B cell (primary cell): ENCODE results near the gene SORD. TPM values are rescaled to one million over a fixed set of nuclear protein-coding genes. Genes with fewer than 3 reads are reported as not detected.
A peak's percentile ranks its signal among the peaks of the same experiment; 100 is the strongest.
"Not testable (repeated sequence)": the region's sequence is repeated elsewhere in the genome, so short reads cannot be mapped to it uniquely, and the experiment has no call there.

Source experiments
- ATAC-seq: fragments of 200-7000 bp; cut with Tn5 transposase; one replicate; pipeline ENCODE4 v1.10.0; 2021; ENCODE audit warnings: low read depth, mild to moderate bottlenecking, moderate number of reproducible peaks, moderate library complexity
- CTCF ChIA-PET: fragments of 350-600 bp; sonication (Branson Sonifier 250); formaldehyde crosslinking; loops from one replicate; lab custom pipeline; 2021; ENCODE audit warnings: antibody characterized with exemption, inconsistent platforms; lab: Charles Lee
- POLR2A ChIA-PET: fragments of 350-600 bp; sonication (Branson Sonifier 250); formaldehyde crosslinking; loops from one replicate; lab custom pipeline; 2021; ENCODE audit warnings: antibody characterized with exemption; lab: Charles Lee
- DNase-seq: peaks from one replicate; pipeline ENCODE4 v3.0.0; 2013
- H2AFZ ChIP-seq: 2 replicates; pipeline ENCODE4 v1.6.1; 2012; ENCODE audit warnings: mild to moderate bottlenecking, low read depth, low read length; ENCODE audit not compliant: insufficient read depth, poor library complexity, severe bottlenecking
- H3K27ac ChIP-seq, 2 donors: 1 replicate in 1 of 2; 2 replicates in 1 of 2; pipeline ENCODE4 v1.5.1; 2012 to 2013; ENCODE audit warnings: low read length in 2 of 2, mild to moderate bottlenecking in 2 of 2, moderate library complexity in 1 of 2
- H3K27me3 ChIP-seq, 4 experiments: fragments of 200-600 bp in 1 of 4; sonication (generic) in 1 of 4; replicated peaks in 1 of 4; 1 replicate in 2 of 4; 2 replicates in 2 of 4; pipeline versions ENCODE4 v1.6.1 to v1.7.0; 2013 to 2016; ENCODE audit warnings: low read length in 3 of 4, mild to moderate bottlenecking in 2 of 4, mixed read lengths in 1 of 4, moderate library complexity in 1 of 4; ENCODE audit not compliant: insufficient read depth in 4 of 4, control insufficient read depth in 3 of 4; ENCODE audit errors: control extremely low read depth in 1 of 4
- H3K36me3 ChIP-seq, 2 experiments: replicated peaks in 1 of 2; 1 replicate in 1 of 2; 2 replicates in 1 of 2; pipeline versions ENCODE4 v1.6.1 to v1.7.1; 2013; ENCODE audit warnings: low read length in 1 of 2; ENCODE audit not compliant: insufficient read depth in 2 of 2, control insufficient read depth in 1 of 2; ENCODE audit errors: control extremely low read depth in 1 of 2, extremely low read depth in 1 of 2
- H3K4me1 ChIP-seq, 2 donors: fragments of 200-600 bp in 1 of 2; sonication (generic) in 1 of 2; 1 replicate in 1 of 2; 2 replicates in 1 of 2; pipeline versions ENCODE4 v1.5.1 to v1.6.1; 2013 to 2017; ENCODE audit warnings: low read length in 2 of 2; ENCODE audit not compliant: control insufficient read depth in 2 of 2, insufficient read depth in 2 of 2
- H3K4me2 ChIP-seq: replicated peaks from 2 replicates; pipeline ENCODE3; 2012; ENCODE audit warnings: mild to moderate bottlenecking, low read depth, low read length; ENCODE audit not compliant: poor library complexity, severe bottlenecking
- H3K4me3 ChIP-seq, 5 experiments: fragments of 200-600 bp in 1 of 5; sonication (generic) in 1 of 5; 1 replicate in 3 of 5; 2 replicates in 2 of 5; pipeline versions ENCODE4 v1.5.1 to v1.7.0; 2011 to 2016; ENCODE audit warnings: low read length in 4 of 5, mild to moderate bottlenecking in 4 of 5, low read depth in 2 of 5, control low read depth in 1 of 5, moderate library complexity in 1 of 5; ENCODE audit not compliant: insufficient read depth in 1 of 5; ENCODE audit errors: control extremely low read depth in 1 of 5, extremely low read depth in 1 of 5
- H3K79me2 ChIP-seq: fragments of 200-600 bp; sonication (generic); one replicate; pipeline ENCODE4 v1.6.0; 2016; ENCODE audit warnings: low read length; ENCODE audit not compliant: control insufficient read depth, insufficient read depth
- H3K9ac ChIP-seq: fragments of 200-600 bp; sonication (generic); 2 replicates; pipeline ENCODE4 v1.6.1; 2017; ENCODE audit warnings: mild to moderate bottlenecking, low read length, moderate library complexity
- H3K9me3 ChIP-seq, 3 donors: one replicate each; pipeline versions ENCODE4 v1.6.1 to v1.7.1; 2013; ENCODE audit warnings: low read length in 2 of 3; ENCODE audit not compliant: control insufficient read depth in 2 of 3, insufficient read depth in 1 of 3; ENCODE audit errors: control extremely low read depth in 1 of 3
- H4K20me1 ChIP-seq: 2 replicates; pipeline ENCODE4 v1.6.0; 2012; ENCODE audit warnings: mild to moderate bottlenecking, low read length; ENCODE audit not compliant: insufficient read depth, control insufficient read depth, poor library complexity, severe bottlenecking
- H3K27ac Mint-ChIP-seq: one replicate; pipeline ENCODE4 v1.8.0; 2021; ENCODE audit warnings: mixed read lengths
- H3K27me3 Mint-ChIP-seq: one replicate; pipeline ENCODE4 v1.8.0; 2021; ENCODE audit warnings: mixed read lengths
- H3K4me1 Mint-ChIP-seq: one replicate; pipeline ENCODE4 v1.8.0; 2021; ENCODE audit warnings: mixed read lengths
- H3K4me3 Mint-ChIP-seq: one replicate; pipeline ENCODE4 v1.8.0; 2021; ENCODE audit warnings: mixed read lengths
- H3K9me3 Mint-ChIP-seq: one replicate; pipeline ENCODE4 v1.8.0; 2022; ENCODE audit warnings: mixed read lengths; ENCODE audit not compliant: insufficient read depth
- EZH2 ChIP-seq: IDR thresholded peaks from 2 replicates; pipeline ENCODE4 v1.6.1; 2012; ENCODE audit warnings: borderline replicate concordance, low read depth, mild to moderate bottlenecking, moderate library complexity, low read length; ENCODE audit not compliant: insufficient read depth, poor library complexity, severe bottlenecking
- WGBS: methylation state at CpG from one replicate; pipeline ENCODE4 v1.1.5; 2013; ENCODE audit warnings: missing lambda C conversion rate; ENCODE audit not compliant: insufficient coverage; 5-methylcytosine and 5-hydroxymethylcytosine counted together
- intact Hi-C: fragments of 100-400 bp; cut with micrococcal nuclease; formaldehyde crosslinking; loops from one replicate; pipeline ENCODE4 v1.10.0; 2022
- polyA plus RNA-seq: library from polyadenylated mRNA; depleted of rRNA; stranded (reverse); fragments of >200 nt; gene quantifications from 2 replicates; pipeline ENCODE4 v1.2.3, GENCODE V29; 2012
- total RNA-seq, 2 donors: library from RNA; stranded (reverse); fragments of 120-200 nt in 1 of 2; gene quantifications; 1 replicate in 1 of 2; 2 replicates in 1 of 2; pipeline versions ENCODE4 v1.2.3 to v1.2.4, GENCODE V29; 2013 to 2022
- TF ChIP-seq, protein P1 (sequence below): fragments of 200-600 bp; IDR thresholded peaks from one replicate; pipeline ENCODE4 v1.8.0; 2022; ENCODE audit warnings: antibody characterized with exemption, mild to moderate bottlenecking

The SORD gene
- total and polyA plus RNA-seq, 2 donors (not counting 1 experiment from before 2014, with no cell fraction given) = 22.2 to 25.8 TPM

- POLR2A ChIA-PET = interaction anchor here (0.7 to 1.6 kb wide), 6 partner anchors 25 to 539 kb away, joined by 3 to 10 read pairs (median 4); partner anchors contain the start of genes BLOC1S6 and SORD
- not testable (repeated sequence) for H3K36me3 ChIP-seq, H3K79me2 ChIP-seq, H3K27me3 Mint-ChIP-seq, H4K20me1 ChIP-seq, H3K27me3 ChIP-seq, H3K9me3 ChIP-seq, DNase-seq, H3K9me3 Mint-ChIP-seq
- ATAC-seq = peak; percentile 50
- Mint-ChIP-seq H3K4me1 (peaks cover 34% of the 10 kb centered on the region), H3K4me3 (peak overlapping the region; percentile 80), H3K27ac (peak overlapping the region; percentile 97)
- Histone ChIP-seq H3K27ac (peak overlapping the region; percentile 92 to 95), H2AFZ (peak overlapping the region; percentile 55), H3K4me1 (peaks cover 37 to 42% of the 10 kb centered on the region in 2 donors), H3K4me3 (peak overlapping the region; percentile 14 to 62 (median 44)), H3K4me2 (peak overlapping the region; percentile 64), H3K9ac (peak overlapping the region; percentile 68)
- 29% methylated on average over 1 of the region's 4 CpGs for WGBS
- intact Hi-C loops = loop anchor here (2.0 kb wide), 1 partner anchor 150 kb away; no protein-coding TSS in a partner anchor
- CTCF ChIA-PET = interaction anchor here (0.8 to 3.7 kb wide), 9 partner anchors 12 to 115 kb away, joined by 3 to 52 read pairs (median 3); no protein-coding TSS in a partner anchor
Measured at GRCh38 chr15:45048449-45048793, 25.4 kb downstream of the SORD start.

GRCh38 chr15:45048794-45049631 is 26.0 kb downstream of the SORD start:
- Mint-ChIP-seq H3K4me3 (peak overlapping the region; percentile 80), H3K9me3 (no peaks in the 10 kb centered on the region), H3K27me3 (no peaks in the 10 kb centered on the region), H3K4me1 (peaks cover 34% of the 10 kb centered on the region), H3K27ac (peak overlapping the region; percentile 97)
- 49% methylated on average over 4 of the region's 7 CpGs for WGBS
- no peaks in the 10 kb centered on the region for H3K36me3 ChIP-seq
- H3K9me3 ChIP-seq = peaks cover 0 to 7% (median 0%) of the 10 kb centered on the region in 3 donors
- DNase-seq (peak; percentile 90), ATAC-seq (peak; percentile 86)
- intact Hi-C loops = loop anchor here (2.0 kb wide), 1 partner anchor 150 kb away; no protein-coding TSS in a partner anchor
- ChIA-PET CTCF (interaction anchor here (0.8 to 3.7 kb wide), 9 partner anchors 12 to 115 kb away, joined by 3 to 52 read pairs (median 3); no protein-coding TSS in a partner anchor), POLR2A (interaction anchor here (0.7 to 1.6 kb wide), 6 partner anchors 26 to 538 kb away, joined by 3 to 10 read pairs (median 4); partner anchors contain the start of genes BLOC1S6 and SORD)
- H3K27me3 ChIP-seq = no peaks in the 10 kb centered on the region
- H2AFZ ChIP-seq = peak overlapping the region; percentile 55
- H3K9ac ChIP-seq = peak overlapping the region; percentile 68
- H3K79me2 ChIP-seq = no peaks in the 10 kb centered on the region
- H3K4me1 ChIP-seq = peaks cover 37 to 42% of the 10 kb centered on the region in 2 donors
- peak overlapping the region; percentile 92 to 95 for H3K27ac ChIP-seq
- peak overlapping the region; percentile 11 to 62 (median 40) for H3K4me3 ChIP-seq
- TF ChIP-seq EZH2 = no peak
- TF ChIP-seq, protein P1, sequence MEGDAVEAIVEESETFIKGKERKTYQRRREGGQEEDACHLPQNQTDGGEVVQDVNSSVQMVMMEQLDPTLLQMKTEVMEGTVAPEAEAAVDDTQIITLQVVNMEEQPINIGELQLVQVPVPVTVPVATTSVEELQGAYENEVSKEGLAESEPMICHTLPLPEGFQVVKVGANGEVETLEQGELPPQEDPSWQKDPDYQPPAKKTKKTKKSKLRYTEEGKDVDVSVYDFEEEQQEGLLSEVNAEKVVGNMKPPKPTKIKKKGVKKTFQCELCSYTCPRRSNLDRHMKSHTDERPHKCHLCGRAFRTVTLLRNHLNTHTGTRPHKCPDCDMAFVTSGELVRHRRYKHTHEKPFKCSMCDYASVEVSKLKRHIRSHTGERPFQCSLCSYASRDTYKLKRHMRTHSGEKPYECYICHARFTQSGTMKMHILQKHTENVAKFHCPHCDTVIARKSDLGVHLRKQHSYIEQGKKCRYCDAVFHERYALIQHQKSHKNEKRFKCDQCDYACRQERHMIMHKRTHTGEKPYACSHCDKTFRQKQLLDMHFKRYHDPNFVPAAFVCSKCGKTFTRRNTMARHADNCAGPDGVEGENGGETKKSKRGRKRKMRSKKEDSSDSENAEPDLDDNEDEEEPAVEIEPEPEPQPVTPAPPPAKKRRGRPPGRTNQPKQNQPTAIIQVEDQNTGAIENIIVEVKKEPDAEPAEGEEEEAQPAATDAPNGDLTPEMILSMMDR = no peak
- H4K20me1 ChIP-seq = no peaks in the 10 kb centered on the region
- peak overlapping the region; percentile 64 for H3K4me2 ChIP-seq
